PC-9 (cell line): ENCODE results near the gene LRRC3B.

ENCODE experiments used
- CTCF ChIP-seq: fragments of 200-600 bp; sonication (generic); conservative IDR thresholded peaks from 2 replicates; pipeline ENCODE4 v1.6.1; 2017; ENCODE audit warnings: mixed run types, antibody characterized with exemption, mild to moderate bottlenecking, moderate library complexity
- EZH2 ChIP-seq: fragments of 200-600 bp; sonication (generic); IDR thresholded peaks from 2 replicates; pipeline ENCODE4 v1.8.0; 2017; ENCODE audit warnings: antibody characterized with exemption, low read depth

GRCh38 chr3:26614006-26614685, 8.4 kb upstream of the LRRC3B start:
- TF ChIP-seq CTCF: no peak
- no peak for TF ChIP-seq EZH2
